Measurements from ENCODE around the gene KCNAB2.

Gene KCNAB2

GRCh38 chr1:6113116-6113515 is 67.4 kb downstream of the KCNAB2 start:
- DNase-seq = no peak

- DNase-seq = no peak
Observed at GRCh38 chr1:6113745-6114144, 68.1 kb downstream of the KCNAB2 start.

GRCh38 chr1:6116137-6116536 is 70.4 kb downstream of the KCNAB2 start:
- DNase-seq = no peak

GRCh38 chr1:6117064-6117463 is 71.4 kb downstream of the KCNAB2 start:
- no peak for DNase-seq

GRCh38 chr1:6117624-6118023 is 71.9 kb downstream of the KCNAB2 start:
- no peak for DNase-seq

GRCh38 chr1:6118415-6118814 is 72.7 kb downstream of the KCNAB2 start:
- no peak for DNase-seq

- DNase-seq = no peak
Observed at GRCh38 chr1:6121021-6121421, 75.3 kb downstream of the KCNAB2 start.

GRCh38 chr1:6121651-6122370 is 76.1 kb downstream of the KCNAB2 start:
- no peak for DNase-seq

GRCh38 chr1:6123083-6123482 is 77.4 kb downstream of the KCNAB2 start:
- DNase-seq = no peak

GRCh38 chr1:6123816-6124215 is 78.1 kb downstream of the KCNAB2 start:
- no peak for DNase-seq

GRCh38 chr1:6124341-6124740 is 78.7 kb downstream of the KCNAB2 start:
- no peak for DNase-seq

GRCh38 chr1:6124746-6125365 is 79.2 kb downstream of the KCNAB2 start:
- no peak for DNase-seq

- no peak for DNase-seq
Observed at GRCh38 chr1:6125366-6125765, 79.7 kb downstream of the KCNAB2 start.

- no peak for DNase-seq
Observed at GRCh38 chr1:6126028-6126427, 80.3 kb downstream of the KCNAB2 start.

- no peak for DNase-seq
Observed at GRCh38 chr1:6126521-6127067, 80.9 kb downstream of the KCNAB2 start.

GRCh38 chr1:6127587-6128163 is 82.0 kb downstream of the KCNAB2 start:
- DNase-seq = no peak

GRCh38 chr1:6128276-6129081 is 82.8 kb downstream of the KCNAB2 start:
- no peak for DNase-seq

GRCh38 chr1:6129313-6129712 is 83.6 kb downstream of the KCNAB2 start:
- no peak for DNase-seq

- no peak for DNase-seq
Observed at GRCh38 chr1:6130036-6130435, 84.3 kb downstream of the KCNAB2 start.

- no peak for DNase-seq
Observed at GRCh38 chr1:6130596-6130995, 84.9 kb downstream of the KCNAB2 start.

GRCh38 chr1:6131561-6131960 is 85.9 kb downstream of the KCNAB2 start:
- no peak for DNase-seq

- DNase-seq = no peak
Observed at GRCh38 chr1:6133146-6133895, 87.6 kb downstream of the KCNAB2 start.

GRCh38 chr1:6134206-6134605 is 88.5 kb downstream of the KCNAB2 start:
- DNase-seq = no peak

Measured in SHP77 (cell line).